HG03439 (cell line): Measurements from ENCODE around the gene FADS3.
"Not testable (repeated sequence)": the region's sequence is repeated elsewhere in the genome, so short reads cannot be mapped to it uniquely, and the experiment has no call there.

Source experiments
- ATAC-seq: cut with Tn5 transposase; IDR thresholded peaks from one replicate; pipeline ENCODE4 v1.9.1; 2021; ENCODE audit warnings: mild to moderate bottlenecking, moderate library complexity; ENCODE audit not compliant: unreplicated experiment

FADS3 gene

GRCh38 chr11:61882267-61882666 is 9.1 kb downstream of the FADS3 start:
- ATAC-seq = not testable (repeated sequence)

GRCh38 chr11:61881397-61881796 is 9.9 kb downstream of the FADS3 start:
- no peak for ATAC-seq

GRCh38 chr11:61880454-61880853 is 10.9 kb downstream of the FADS3 start:
- ATAC-seq = no peak

GRCh38 chr11:61880031-61880430 is 11.3 kb downstream of the FADS3 start:
- no peak for ATAC-seq

GRCh38 chr11:61879152-61879551 is 12.2 kb downstream of the FADS3 start:
- no peak for ATAC-seq

GRCh38 chr11:61875698-61876097 is 15.6 kb downstream of the FADS3 start:
- no peak for ATAC-seq

GRCh38 chr11:61874853-61875252 is 16.5 kb downstream of the FADS3 start:
- no peak for ATAC-seq

- ATAC-seq = no peak
Measured at GRCh38 chr11:61874377-61874809, 17.0 kb downstream of the FADS3 start.

- ATAC-seq = no peak
Measured at GRCh38 chr11:61873588-61874376, 17.6 kb downstream of the FADS3 start.

GRCh38 chr11:61872935-61873565 is 18.3 kb downstream of the FADS3 start:
- ATAC-seq = no peak

GRCh38 chr11:61871158-61871597 is 20.2 kb downstream of the FADS3 start:
- ATAC-seq = no peak

GRCh38 chr11:61870541-61871031 is 20.8 kb downstream of the FADS3 start:
- ATAC-seq = no peak

- ATAC-seq = no peak
Measured at GRCh38 chr11:61869708-61870451, 21.5 kb downstream of the FADS3 start.

GRCh38 chr11:61869429-61869707 is 22.0 kb downstream of the FADS3 start:
- no peak for ATAC-seq

GRCh38 chr11:61868571-61869428 is 22.5 kb downstream of the FADS3 start:
- no peak for ATAC-seq

- no peak for ATAC-seq
Measured at GRCh38 chr11:61866958-61867343, 24.4 kb downstream of the FADS3 start.

GRCh38 chr11:61866231-61866957 is 25.0 kb downstream of the FADS3 start:
- ATAC-seq = no peak

GRCh38 chr11:61864814-61865775 is 26.2 kb downstream of the FADS3 start:
- ATAC-seq = no peak

- ATAC-seq = no peak
Measured at GRCh38 chr11:61863548-61864081, 27.7 kb downstream of the FADS3 start.
